Stimulated activated CD4-positive, alpha-beta T cell treated with anti-CD3 and anti-CD28 coated beads, TNF-alpha, amount 100 ng/mL, for 1 hour (primary cell): ENCODE results near the gene RAD1.

Experiments used
- DNase-seq, 3 donors: peaks; one replicate each; pipeline ENCODE4 v3.0.0-alpha.2; 2020; ENCODE audit warnings: low read depth in 3 of 3, low spot score in 1 of 3

RAD1 gene

GRCh38 chr5:34866989-34867471, 48.3 kb downstream of the RAD1 start:
- no peak for DNase-seq

- DNase-seq: no peak
Observed at GRCh38 chr5:34865091-34865490, 50.2 kb downstream of the RAD1 start.

- DNase-seq: no peak
Observed at GRCh38 chr5:34863946-34864345, 51.4 kb downstream of the RAD1 start.

- no peak for DNase-seq
Observed at GRCh38 chr5:34859253-34859652, 56.1 kb downstream of the RAD1 start.

- DNase-seq: no peak
Observed at GRCh38 chr5:34858790-34859189, 56.5 kb downstream of the RAD1 start.

- DNase-seq: no peak
Observed at GRCh38 chr5:34857894-34858293, 57.4 kb downstream of the RAD1 start.

GRCh38 chr5:34857161-34857560, 58.1 kb downstream of the RAD1 start:
- no peak for DNase-seq
